Liver (tissue), 9 donors: ENCODE data around the gene COL5A1. TPM values are rescaled to one million over a fixed set of nuclear protein-coding genes. Genes with fewer than 3 reads are reported as not detected.

Experiments used
- DNase-seq: peaks from one replicate; pipeline ENCODE4 v3.0.0-alpha.2; 2017; ENCODE audit warnings: low spot score
- H3K27ac ChIP-seq, 2 donors: one replicate each; pipeline ENCODE4 v1.7.0; 2013; ENCODE audit warnings: inconsistent platforms in 2 of 2, low read length in 2 of 2, control low read depth in 1 of 2, low read depth in 1 of 2, mild to moderate bottlenecking in 1 of 2
- H3K27me3 ChIP-seq, 4 donors: one replicate each; pipeline versions ENCODE4 v1.6.1 to v1.7.0; 2013; ENCODE audit warnings: low read length in 3 of 4, inconsistent platforms in 1 of 4, mild to moderate bottlenecking in 1 of 4, moderate library complexity in 1 of 4; ENCODE audit not compliant: control insufficient read depth in 4 of 4, insufficient read depth in 4 of 4
- H3K36me3 ChIP-seq, 4 donors: one replicate each; pipeline versions ENCODE4 v1.6.1 to v1.7.0; 2013; ENCODE audit warnings: low read length in 3 of 4, mild to moderate bottlenecking in 3 of 4, low read depth in 1 of 4, moderate library complexity in 1 of 4; ENCODE audit not compliant: control insufficient read depth in 4 of 4, insufficient read depth in 3 of 4
- H3K4me1 ChIP-seq, 4 donors: one replicate each; pipeline versions ENCODE4 v1.6.1 to v1.7.0; 2013; ENCODE audit warnings: low read length in 3 of 4, mild to moderate bottlenecking in 3 of 4, moderate library complexity in 1 of 4; ENCODE audit not compliant: control insufficient read depth in 4 of 4, insufficient read depth in 4 of 4
- H3K4me3 ChIP-seq, 3 donors: one replicate each; pipeline versions ENCODE4 v1.6.1 to v1.7.0; 2013; ENCODE audit warnings: low read length in 3 of 3, control low read depth in 1 of 3, low read depth in 1 of 3, mild to moderate bottlenecking in 1 of 3
- H3K9ac ChIP-seq, 2 donors: one replicate each; pipeline ENCODE4 v1.7.0; 2013; ENCODE audit warnings: low read length in 2 of 2, mild to moderate bottlenecking in 2 of 2, moderate library complexity in 2 of 2, control low read depth in 1 of 2, low read depth in 1 of 2
- H3K9me3 ChIP-seq, 4 donors: one replicate each; pipeline versions ENCODE4 v1.6.1 to v1.7.0; 2013; ENCODE audit warnings: low read length in 3 of 4; ENCODE audit not compliant: control insufficient read depth in 4 of 4
- ATF3 ChIP-seq: IDR thresholded peaks from 2 replicates; pipeline ENCODE4 v1.6.1; 2016; ENCODE audit warnings: antibody characterized with exemption
- EGR1 ChIP-seq, 2 donors: IDR thresholded peaks; 2 replicates each; pipeline ENCODE4 v1.6.1; 2016 to 2018; ENCODE audit warnings: antibody characterized with exemption in 2 of 2, low read depth in 2 of 2
- FOXA1 ChIP-seq: IDR thresholded peaks from 2 replicates; pipeline ENCODE4 v1.6.1; 2016; ENCODE audit warnings: antibody characterized with exemption
- FOXA2 ChIP-seq: IDR thresholded peaks from 2 replicates; pipeline ENCODE4 v1.6.1; 2016; ENCODE audit warnings: antibody characterized with exemption
- GABPA ChIP-seq, 2 donors: IDR thresholded peaks in 1 of 2; conservative IDR thresholded peaks in 1 of 2; 2 replicates each; pipeline ENCODE4 v1.6.1; 2016; ENCODE audit warnings: antibody characterized with exemption in 2 of 2, mild to moderate bottlenecking in 1 of 2, moderate library complexity in 1 of 2
- HNF4A ChIP-seq, 2 donors: conservative IDR thresholded peaks; 2 replicates each; pipeline ENCODE4 v1.6.1; 2016; ENCODE audit warnings: antibody characterized with exemption in 2 of 2, mild to moderate bottlenecking in 2 of 2
- HNF4G ChIP-seq: IDR thresholded peaks from 2 replicates; pipeline ENCODE4 v1.6.1; 2016; ENCODE audit warnings: antibody characterized with exemption
- JUND ChIP-seq, 2 donors: IDR thresholded peaks; 2 replicates each; pipeline ENCODE4 v1.6.1; 2016; ENCODE audit warnings: antibody characterized with exemption in 2 of 2
- MAX ChIP-seq: IDR thresholded peaks from 2 replicates; pipeline ENCODE4 v1.6.1; 2016; ENCODE audit warnings: antibody characterized with exemption
- RAD21 ChIP-seq, 2 donors: IDR thresholded peaks; 2 replicates each; pipeline ENCODE4 v1.6.1; 2016; ENCODE audit warnings: antibody characterized with exemption in 2 of 2, mild to moderate bottlenecking in 2 of 2
- RXRA ChIP-seq, 2 donors: IDR thresholded peaks; 2 replicates each; pipeline ENCODE4 v1.6.1; 2017 to 2018; ENCODE audit warnings: antibody characterized with exemption in 2 of 2, mild to moderate bottlenecking in 1 of 2
- SP1 ChIP-seq: IDR thresholded peaks from 2 replicates; pipeline ENCODE4 v1.6.1; 2018; ENCODE audit warnings: antibody characterized with exemption, mild to moderate bottlenecking
- TAF1 ChIP-seq: conservative IDR thresholded peaks from 2 replicates; pipeline ENCODE4 v1.6.1; 2016; ENCODE audit warnings: antibody characterized with exemption, mild to moderate bottlenecking
- ZBTB33 ChIP-seq: IDR thresholded peaks from 2 replicates; pipeline ENCODE4 v1.6.1; 2016; ENCODE audit warnings: antibody characterized with exemption
- WGBS: extraction: QIAGEN DNeasy Blood & Tissue Kit; methylation state at CpG from one replicate; pipeline ENCODE4 v1.1.7; 2013; 5-methylcytosine and 5-hydroxymethylcytosine counted together
- polyA plus RNA-seq, 2 donors: library from polyadenylated mRNA; stranded (reverse) in 1 of 2; unstranded in 1 of 2; fragments of 200-250 nt in 1 of 2; fragments of >200 nt in 1 of 2; fragmentation: Nextera tagmentation in 1 of 2; extraction: Ambion mirVana in 1 of 2; gene quantifications; one replicate each; pipeline versions ENCODE4 v1.2.1 to v1.2.3, GENCODE V29; 2013 to 2015
- total RNA-seq, 2 donors: library from RNA; depleted of rRNA; stranded (reverse); fragments of >200 nt; gene quantifications; one replicate each; pipeline ENCODE4 v1.2.3, GENCODE V29; 2014
- TF ChIP-seq, protein P1 (sequence below): IDR thresholded peaks from 2 replicates; pipeline ENCODE4 v1.6.1; 2016; ENCODE audit warnings: antibody characterized with exemption, mild to moderate bottlenecking
- TF ChIP-seq, protein P2 (sequence below): fragments of 150-350 bp; IDR thresholded peaks from 2 replicates; pipeline ENCODE4 v1.5.1; 2017; ENCODE audit warnings: improper control_type of control experiment, low read depth, low read length; ENCODE audit not compliant: missing input control
- donor health status: healthy.
- donor health status: healthy.
- donor health status: healthy.
- donor health status: healthy.
- donor health status: healthy.

Gene COL5A1
- total and polyA plus RNA-seq, 4 donors: 0.67 to 15.6 (median 11.2) TPM

GRCh38 chr9:134748591-134748990 lies 107.0 kb downstream of the COL5A1 start:
- Histone ChIP-seq H3K9ac (no peak overlapping the region), H3K9me3 (peaks cover 0 to 3% (median 0%) of the 10 kb centered on the region in 4 donors), H3K4me3 (no peak overlapping the region), H3K27ac (no peak overlapping the region), H3K27me3 (no peaks in the 10 kb centered on the region), H3K4me1 (no peaks in the 10 kb centered on the region), H3K36me3 (peaks cover 0 to 6% (median 0%) of the 10 kb centered on the region in 4 donors)
- whole genome bisulfite sequencing: 80% methylated on average over 8 of the region's 8 CpGs
- no peak for TF ChIP-seq TAF1
- TF ChIP-seq, protein P1, sequence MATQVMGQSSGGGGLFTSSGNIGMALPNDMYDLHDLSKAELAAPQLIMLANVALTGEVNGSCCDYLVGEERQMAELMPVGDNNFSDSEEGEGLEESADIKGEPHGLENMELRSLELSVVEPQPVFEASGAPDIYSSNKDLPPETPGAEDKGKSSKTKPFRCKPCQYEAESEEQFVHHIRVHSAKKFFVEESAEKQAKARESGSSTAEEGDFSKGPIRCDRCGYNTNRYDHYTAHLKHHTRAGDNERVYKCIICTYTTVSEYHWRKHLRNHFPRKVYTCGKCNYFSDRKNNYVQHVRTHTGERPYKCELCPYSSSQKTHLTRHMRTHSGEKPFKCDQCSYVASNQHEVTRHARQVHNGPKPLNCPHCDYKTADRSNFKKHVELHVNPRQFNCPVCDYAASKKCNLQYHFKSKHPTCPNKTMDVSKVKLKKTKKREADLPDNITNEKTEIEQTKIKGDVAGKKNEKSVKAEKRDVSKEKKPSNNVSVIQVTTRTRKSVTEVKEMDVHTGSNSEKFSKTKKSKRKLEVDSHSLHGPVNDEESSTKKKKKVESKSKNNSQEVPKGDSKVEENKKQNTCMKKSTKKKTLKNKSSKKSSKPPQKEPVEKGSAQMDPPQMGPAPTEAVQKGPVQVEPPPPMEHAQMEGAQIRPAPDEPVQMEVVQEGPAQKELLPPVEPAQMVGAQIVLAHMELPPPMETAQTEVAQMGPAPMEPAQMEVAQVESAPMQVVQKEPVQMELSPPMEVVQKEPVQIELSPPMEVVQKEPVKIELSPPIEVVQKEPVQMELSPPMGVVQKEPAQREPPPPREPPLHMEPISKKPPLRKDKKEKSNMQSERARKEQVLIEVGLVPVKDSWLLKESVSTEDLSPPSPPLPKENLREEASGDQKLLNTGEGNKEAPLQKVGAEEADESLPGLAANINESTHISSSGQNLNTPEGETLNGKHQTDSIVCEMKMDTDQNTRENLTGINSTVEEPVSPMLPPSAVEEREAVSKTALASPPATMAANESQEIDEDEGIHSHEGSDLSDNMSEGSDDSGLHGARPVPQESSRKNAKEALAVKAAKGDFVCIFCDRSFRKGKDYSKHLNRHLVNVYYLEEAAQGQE: no peak
- DNase-seq: no peak

GRCh38 chr9:134750450-134751155 lies 109.0 kb downstream of the COL5A1 start:
- WGBS: 94% methylated on average over 21 of the region's 21 CpGs
- Histone ChIP-seq H3K27ac (no peak overlapping the region), H3K36me3 (peaks cover 0 to 6% (median 0%) of the 10 kb centered on the region in 4 donors), H3K9ac (no peak overlapping the region), H3K4me1 (no peaks in the 10 kb centered on the region), H3K27me3 (no peaks in the 10 kb centered on the region), H3K9me3 (no peaks in the 10 kb centered on the region), H3K4me3 (no peak overlapping the region)
- DNase-seq: no peak
- TF ChIP-seq MAX: no peak
- TF ChIP-seq SP1: no peak
- TF ChIP-seq, protein P1: no peak
- TF ChIP-seq TAF1: no peak
- TF ChIP-seq HNF4G: no peak
- no peak for TF ChIP-seq GABPA (IDR thresholded peaks at IDR 0.05 in 1 of 2, conservative IDR thresholded peaks at IDR 0.05 in 1 of 2)
- no peak for TF ChIP-seq JUND (IDR thresholded peaks at IDR 0.05)
- TF ChIP-seq ZBTB33: no peak
- TF ChIP-seq RAD21 (IDR thresholded peaks at IDR 0.05): no peak
- no peak for TF ChIP-seq RXRA (IDR thresholded peaks at IDR 0.05)
- no peak for TF ChIP-seq HNF4A (conservative IDR thresholded peaks at IDR 0.05)
- no peak for TF ChIP-seq FOXA1
- TF ChIP-seq, protein P2, sequence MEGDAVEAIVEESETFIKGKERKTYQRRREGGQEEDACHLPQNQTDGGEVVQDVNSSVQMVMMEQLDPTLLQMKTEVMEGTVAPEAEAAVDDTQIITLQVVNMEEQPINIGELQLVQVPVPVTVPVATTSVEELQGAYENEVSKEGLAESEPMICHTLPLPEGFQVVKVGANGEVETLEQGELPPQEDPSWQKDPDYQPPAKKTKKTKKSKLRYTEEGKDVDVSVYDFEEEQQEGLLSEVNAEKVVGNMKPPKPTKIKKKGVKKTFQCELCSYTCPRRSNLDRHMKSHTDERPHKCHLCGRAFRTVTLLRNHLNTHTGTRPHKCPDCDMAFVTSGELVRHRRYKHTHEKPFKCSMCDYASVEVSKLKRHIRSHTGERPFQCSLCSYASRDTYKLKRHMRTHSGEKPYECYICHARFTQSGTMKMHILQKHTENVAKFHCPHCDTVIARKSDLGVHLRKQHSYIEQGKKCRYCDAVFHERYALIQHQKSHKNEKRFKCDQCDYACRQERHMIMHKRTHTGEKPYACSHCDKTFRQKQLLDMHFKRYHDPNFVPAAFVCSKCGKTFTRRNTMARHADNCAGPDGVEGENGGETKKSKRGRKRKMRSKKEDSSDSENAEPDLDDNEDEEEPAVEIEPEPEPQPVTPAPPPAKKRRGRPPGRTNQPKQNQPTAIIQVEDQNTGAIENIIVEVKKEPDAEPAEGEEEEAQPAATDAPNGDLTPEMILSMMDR: no peak
- no peak for TF ChIP-seq FOXA2
- no peak for TF ChIP-seq EGR1 (IDR thresholded peaks at IDR 0.05; ENCODE audit: low read depth in 2 of 2)
- TF ChIP-seq ATF3: no peak
